Measurements from ENCODE around the gene ZNF76. TPM values are rescaled to one million over a fixed set of nuclear protein-coding genes. Genes with fewer than 3 reads are reported as not detected.
"Not testable (repeated sequence)": the region's sequence is repeated elsewhere in the genome, so short reads cannot be mapped to it uniquely, and the experiment has no call there.

Gene ZNF76
- total RNA-seq, 1 donor from 2014 or later = 57.9 TPM

GRCh38 chr6:35330541-35331119 is 71.1 kb downstream of the ZNF76 start:
- no peaks in the 10 kb centered on the region for H3K27me3 Mint-ChIP-seq
- POLR2A ChIA-PET = no interaction called here
- intact Hi-C loops (cut with micrococcal nuclease) = no loop called here
- peaks cover 8% of the 10 kb centered on the region for H3K36me3 Mint-ChIP-seq (ENCODE audit: low read depth)
- H3K4me3 Mint-ChIP-seq = no peak overlapping the region
- CTCF ChIA-PET = interaction anchor here (1.8 to 9.0 kb wide), 2 partner anchors 32 to 119 kb away, joined by 6 to 146 read pairs; partner anchors contain the start of gene DEF6
- no peak overlapping the region for H3K27ac Mint-ChIP-seq
- no peak for TF ChIP-seq CTCF (IDR thresholded peaks at IDR 0.05)
- H3K9me3 Mint-ChIP-seq = no peaks in the 10 kb centered on the region
- H3K4me1 Mint-ChIP-seq = peaks cover 17% of the 10 kb centered on the region
- ATAC-seq (ENCODE audit: low read depth) = no peak
- DNase-seq = no peak

DNA sequence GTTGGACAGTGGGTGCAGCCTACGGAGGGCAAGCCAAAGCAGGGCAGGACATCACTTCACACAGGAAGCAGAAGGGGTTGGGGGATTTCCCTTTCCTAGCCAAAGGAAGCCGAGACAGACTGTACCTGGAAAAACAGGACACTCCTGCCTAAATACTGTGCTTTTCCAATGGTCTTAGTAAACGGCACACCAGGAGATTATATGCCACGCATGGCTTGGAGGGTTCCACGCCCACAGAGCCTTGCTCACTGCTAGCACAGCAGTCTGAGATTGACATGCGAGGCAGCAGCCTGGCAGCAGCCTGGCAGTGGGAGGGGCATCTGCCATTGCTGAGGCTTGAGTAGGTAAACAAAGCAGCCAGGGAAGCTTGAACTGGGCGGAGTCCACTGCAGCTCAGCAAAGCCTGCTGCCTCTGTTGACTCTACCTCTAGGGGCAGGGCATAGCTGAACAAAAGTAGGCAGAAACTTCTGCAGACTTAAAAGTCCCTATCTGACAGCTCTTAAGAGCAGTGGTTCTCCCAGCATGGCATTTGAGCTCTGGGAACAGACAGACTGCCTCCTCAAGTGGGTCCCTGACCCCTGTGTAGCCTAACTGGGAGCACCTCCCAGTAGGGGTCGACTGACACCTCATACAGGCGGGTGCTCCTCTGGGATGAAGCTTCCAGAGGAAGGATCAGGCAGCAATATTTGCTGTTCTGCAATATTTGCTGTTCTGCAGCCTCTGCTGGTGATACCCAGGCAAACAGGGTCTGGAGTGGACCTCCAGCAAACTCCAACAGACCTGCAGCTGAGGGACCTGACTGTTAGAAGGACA is 72.7 kb downstream of the ZNF76 start:
- not testable (repeated sequence) for DNase-seq

GRCh38 chr6:35341557-35341956 is 82.0 kb downstream of the ZNF76 start:
- DNase-seq (no peak), ATAC-seq (ENCODE audit: low read depth) (no peak)
- TF ChIP-seq CTCF (IDR thresholded peaks at IDR 0.05) = no peak
- intact Hi-C loops (cut with micrococcal nuclease) = loop anchor here (5.0 kb wide), 1 partner anchor 391 kb away; no protein-coding TSS in a partner anchor
- H3K36me3 Mint-ChIP-seq (ENCODE audit: low read depth) = peaks cover 21% of the 10 kb centered on the region
- CTCF ChIA-PET = interaction anchor here (0.6 to 5.2 kb wide), 14 partner anchors 9 to 126 kb away, joined by 3 to 84 read pairs (median 4); partner anchors contain the start of genes DEF6, FANCE, RPL10A and ZNF76
- no peak overlapping the region for H3K4me3 Mint-ChIP-seq
- POLR2A ChIA-PET = interaction anchor here (1.1 to 3.8 kb wide), 10 partner anchors 9 to 130 kb away, joined by 3 to 29 read pairs (median 4); partner anchors contain the start of genes FANCE and RPL10A
- no peaks in the 10 kb centered on the region for H3K9me3 Mint-ChIP-seq
- peaks cover 60% of the 10 kb centered on the region for H3K4me1 Mint-ChIP-seq
- no peaks in the 10 kb centered on the region for H3K27me3 Mint-ChIP-seq
- H3K27ac Mint-ChIP-seq = no peak overlapping the region

More for the DNA sequence above, 72.7 kb downstream of the ZNF76 start:
- H3K36me3 Mint-ChIP-seq (ENCODE audit: low read depth); H3K9me3 Mint-ChIP-seq; intact Hi-C loops (cut with micrococcal nuclease); H3K4me3 Mint-ChIP-seq; H3K27ac Mint-ChIP-seq; H3K27me3 Mint-ChIP-seq: not testable (repeated sequence)
- ATAC-seq (ENCODE audit: low read depth) = peak; percentile 63
- CTCF ChIA-PET = interaction anchor here (1.6 to 2.0 kb wide), 2 partner anchors 10 to 36 kb away, joined by 6 to 7 read pairs; partner anchors contain the start of gene PPARD
- POLR2A ChIA-PET = interaction anchor here (0.5 to 1.0 kb wide), 2 partner anchors 10 to 112 kb away, joined by 3 read pairs; partner anchors contain the start of gene PPARD
- peaks cover 22% of the 10 kb centered on the region for H3K4me1 Mint-ChIP-seq

DNA sequence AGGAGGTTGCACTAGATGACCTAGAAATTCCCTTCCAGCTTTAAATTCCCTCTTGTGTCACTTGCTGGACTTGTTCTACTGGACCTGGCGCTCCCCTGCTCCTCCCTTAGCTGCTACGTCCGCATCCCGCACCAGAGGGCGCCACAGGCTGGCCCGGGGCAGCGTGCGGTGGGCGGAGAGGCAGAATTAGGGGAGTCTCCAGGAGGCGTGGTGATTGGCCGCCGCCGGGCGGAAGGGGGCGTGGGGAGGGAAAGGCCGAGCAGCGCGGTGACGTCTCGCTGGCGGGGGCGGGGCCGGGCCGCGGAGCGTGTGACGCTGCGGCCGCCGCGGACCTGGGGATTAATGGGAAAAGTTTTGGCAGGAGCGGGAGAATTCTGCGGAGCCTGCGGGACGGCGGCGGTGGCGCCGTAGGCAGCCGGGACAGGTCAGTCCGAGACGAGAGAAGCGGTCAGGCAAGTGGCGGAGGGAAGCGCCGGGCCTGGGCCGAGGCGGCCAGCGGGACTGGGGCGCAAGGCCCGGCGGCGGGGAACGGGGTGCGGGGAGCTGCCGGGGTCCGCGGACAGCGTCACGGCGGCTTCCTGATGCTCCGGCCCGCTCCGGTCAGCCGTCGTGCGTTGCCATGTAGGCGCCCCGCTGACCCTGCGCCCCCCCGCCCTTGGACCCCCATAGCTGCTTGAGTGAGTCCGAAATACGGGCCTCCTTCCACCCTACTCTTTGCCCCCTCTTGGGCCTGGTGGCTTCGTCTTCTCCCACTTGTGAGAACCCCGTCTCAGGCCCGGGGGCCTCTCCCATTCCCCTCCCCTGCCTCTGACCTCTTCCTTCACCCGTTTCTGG is 82.9 kb downstream of the ZNF76 start, which contains the start of gene PPARD:
TSS of gene PPARD (plus strand) at position 301 of the 834 bp plus-strand sequence. CDS start 68,530 bp downstream, outside the sequence.
- TF ChIP-seq CTCF (IDR thresholded peaks at IDR 0.05) = peak; percentile 62
- CTCF ChIA-PET = interaction anchor here (0.6 to 5.2 kb wide), 16 partner anchors 10 to 126 kb away, joined by 3 to 84 read pairs (median 4); partner anchors contain the start of genes DEF6, FANCE, RPL10A and ZNF76
- H3K4me3 Mint-ChIP-seq = peak within 1 kb of the TSS; percentile 87
- ATAC-seq (ENCODE audit: low read depth) (peak; percentile 98), DNase-seq (peak; percentile 99)
- POLR2A ChIA-PET = interaction anchor here (0.6 to 3.8 kb wide), 14 partner anchors 10 to 391 kb away, joined by 3 to 29 read pairs (median 4); partner anchors contain the start of genes FANCE and RPL10A
- peak within 1 kb of the TSS; percentile 91 for H3K27ac Mint-ChIP-seq
- H3K9me3 Mint-ChIP-seq = no peaks in the 10 kb centered on the region
- H3K36me3 Mint-ChIP-seq (ENCODE audit: low read depth) = peaks cover 29% of the 10 kb centered on the region
- no peaks in the 10 kb centered on the region for H3K27me3 Mint-ChIP-seq
- intact Hi-C loops (cut with micrococcal nuclease) = loop anchor here (1.0 to 5.0 kb wide), 6 partner anchors 45 to 390 kb away; partner anchors contain the start of genes DEF6 and RPL10A
- peaks cover 59% of the 10 kb centered on the region for H3K4me1 Mint-ChIP-seq

All from activated B cell treated with CpG ODN at 0.5 μM for 24 hours (primary cell).